GM23338 (cell line): ENCODE data around the gene CPSF3. TPM values are rescaled to one million over a fixed set of nuclear protein-coding genes. Genes with fewer than 3 reads are reported as not detected.

ENCODE experiments used
- polyA plus RNA-seq: library from polyadenylated mRNA; unstranded; fragments of >200 nt; fragmentation: Nextera tagmentation; extraction: Ambion mirVana; gene quantifications from 2 replicates; pipeline ENCODE4 v1.2.1, GENCODE V29; 2016
- total RNA-seq: library from RNA; depleted of rRNA; stranded (reverse); fragments of >200 nt; shearing (Covaris generic); gene quantifications from 2 replicates; pipeline ENCODE4 v1.2.3, GENCODE V29; 2014; rRNA removed

Gene CPSF3
- total and polyA plus RNA-seq, 2 experiments from 2014 or later, result 77.1 to 105 TPM

Other genes starting within 250 kb of the CPSF3 start
- 15.6 and 16.5 TPM in 2 replicates for gene ASAP2, start 216.8 kb upstream of the CPSF3 start, total RNA-seq
- gene ASAP2, start 216.8 kb upstream of the CPSF3 start, polyA plus RNA-seq, result 2.6 and 3.2 TPM in 2 replicates
- 19.2 and 29.1 TPM in 2 replicates for gene ITGB1BP1, start 126 bp upstream of the CPSF3 start, total RNA-seq
- 47.9 and 63.5 TPM in 2 replicates for gene ITGB1BP1, start 126 bp upstream of the CPSF3 start, polyA plus RNA-seq
- 12.7 and 13.3 TPM in 2 replicates for gene IAH1, start 50.9 kb downstream of the CPSF3 start, total RNA-seq
- 33.7 and 35.0 TPM in 2 replicates for gene IAH1, start 50.9 kb downstream of the CPSF3 start, polyA plus RNA-seq
- gene ADAM17, start 132.2 kb downstream of the CPSF3 start, total RNA-seq, result 23.5 and 24.7 TPM in 2 replicates
- 6.1 and 8.3 TPM in 2 replicates for gene ADAM17, start 132.2 kb downstream of the CPSF3 start, polyA plus RNA-seq
- gene YWHAQ, start 207.3 kb downstream of the CPSF3 start, total RNA-seq, result 464 and 490 TPM in 2 replicates
- gene YWHAQ, start 207.3 kb downstream of the CPSF3 start, polyA plus RNA-seq, result 248 and 295 TPM in 2 replicates